SK-N-SH (cell line): Measurements from ENCODE around the gene CALCOCO1. TPM values are rescaled to one million over a fixed set of nuclear protein-coding genes. Genes with fewer than 3 reads are reported as not detected.

Experiments used
- CTCF ChIA-PET: fragments of 300-600, 350-600 bp; formaldehyde crosslinking; extraction: SDS; loops from one replicate; lab custom pipeline; 2021; lab: Yijun Ruan, JAX
- POLR2A ChIA-PET: fragments of 350-600 bp; sonication (Branson Sonifier 250); formaldehyde crosslinking; extraction: SDS; loops from one replicate; lab custom pipeline; 2020; ENCODE audit warnings: antibody characterized with exemption, inconsistent platforms; lab: Yijun Ruan, JAX
- DNase-seq: peaks from one replicate; pipeline ENCODE4 v3.0.0; 2012
- H2AFZ ChIP-seq: fragments of 200-600 bp; sonication (generic); 2 replicates; pipeline ENCODE4 v1.8.1; 2016; ENCODE audit warnings: antibody characterized with exemption, mild to moderate bottlenecking, low read depth
- H3F3A ChIP-seq: fragments of 200-600 bp; sonication (generic); replicated peaks from 2 replicates; pipeline ENCODE3; 2016; ENCODE audit warnings: antibody characterized with exemption, mild to moderate bottlenecking; ENCODE audit not compliant: insufficient read depth
- H3K27ac ChIP-seq, 2 experiments: fragments of 200-500 bp in 1 of 2; fragments of 200-600 bp in 1 of 2; sonication (Bioruptor generic) in 1 of 2; sonication (generic), shearing (Covaris generic) in 1 of 2; 2 replicates each; pipeline versions ENCODE4 v1.5.1 to v1.6.1; 2014 to 2016; ENCODE audit warnings: low read depth in 2 of 2, inconsistent platforms in 1 of 2, low read length in 1 of 2, mild to moderate bottlenecking in 1 of 2, mixed read lengths in 1 of 2
- H3K27me3 ChIP-seq: fragments of 200-600 bp; sonication (generic), shearing (Covaris generic); 2 replicates; pipeline ENCODE4 v1.6.1; 2016; ENCODE audit warnings: mixed run types; ENCODE audit not compliant: insufficient read depth
- H3K36me3 ChIP-seq, 2 experiments: fragments of 200-500 bp in 1 of 2; fragments of 200-600 bp in 1 of 2; sonication (Bioruptor generic) in 1 of 2; sonication (generic) in 1 of 2; replicated peaks in 1 of 2; 2 replicates each; pipeline versions ENCODE3 to v1.5.1; 2014 to 2016; ENCODE audit warnings: low read length in 1 of 2, mild to moderate bottlenecking in 1 of 2; ENCODE audit not compliant: insufficient read depth in 2 of 2, control insufficient read depth in 1 of 2
- H3K4me1 ChIP-seq, 2 experiments: fragments of 200-500 bp in 1 of 2; fragments of 200-600 bp in 1 of 2; sonication (Bioruptor generic) in 1 of 2; sonication (generic), shearing (Covaris generic) in 1 of 2; 2 replicates each; pipeline versions ENCODE4 v1.5.1 to v1.6.1; 2014 to 2016; ENCODE audit warnings: low read depth in 1 of 2, low read length in 1 of 2, mixed run types in 1 of 2; ENCODE audit not compliant: insufficient read depth in 2 of 2, control insufficient read depth in 1 of 2
- H3K4me2 ChIP-seq: fragments of 200-600 bp; sonication (generic), shearing (Covaris generic); 2 replicates; pipeline ENCODE4 v1.6.1; 2017; ENCODE audit warnings: mixed run types
- H3K4me3 ChIP-seq, 2 experiments: fragments of 200-500 bp in 1 of 2; fragments of 200-600 bp in 1 of 2; sonication (Bioruptor generic) in 1 of 2; sonication (generic), shearing (Covaris generic) in 1 of 2; 2 replicates each; pipeline versions ENCODE4 v1.5.1 to v1.8.1; 2014 to 2016; ENCODE audit warnings: low read depth in 2 of 2, inconsistent platforms in 1 of 2, low read length in 1 of 2, mild to moderate bottlenecking in 1 of 2, mixed read lengths in 1 of 2, moderate library complexity in 1 of 2
- H3K79me2 ChIP-seq: fragments of 200-600 bp; sonication (generic); 2 replicates; pipeline ENCODE4 v1.8.1; 2017; ENCODE audit warnings: mild to moderate bottlenecking; ENCODE audit not compliant: insufficient read depth
- H3K9ac ChIP-seq: fragments of 200-600 bp; sonication (generic); 2 replicates; pipeline ENCODE4 v1.6.1; 2017; ENCODE audit warnings: mixed run types
- H3K9me2 ChIP-seq: fragments of 200-600 bp; sonication (generic); 2 replicates; pipeline ENCODE4 v1.6.1; 2017; ENCODE audit warnings: mixed run types
- H3K9me3 ChIP-seq: fragments of 200-600 bp; sonication (generic); 2 replicates; pipeline ENCODE4 v1.6.1; 2017; ENCODE audit warnings: mixed run types, mild to moderate bottlenecking, moderate library complexity
- H4K20me1 ChIP-seq: fragments of 200-600 bp; sonication (generic); 2 replicates; pipeline ENCODE4 v1.6.1; 2017; ENCODE audit warnings: mild to moderate bottlenecking, mixed run types; ENCODE audit not compliant: insufficient read depth
- CTCF ChIP-seq: fragments of 200-600 bp; sonication (generic); IDR thresholded peaks from 2 replicates; pipeline ENCODE4 v1.6.1; 2017; ENCODE audit warnings: antibody characterized with exemption, mild to moderate bottlenecking, moderate library complexity
- ELF1 ChIP-seq: IDR thresholded peaks from 2 replicates; pipeline ENCODE4 v1.4.0; 2012
- EZH2phosphoT487 ChIP-seq: fragments of 200-600 bp; sonication (generic); IDR thresholded peaks from 2 replicates; pipeline ENCODE4 v1.6.1; 2017; ENCODE audit warnings: low read depth, mixed run types, mild to moderate bottlenecking, antibody characterized with exemption, moderate library complexity, borderline replicate concordance
- FOSL2 ChIP-seq: IDR thresholded peaks from 2 replicates; pipeline ENCODE4 v1.4.0; 2012; ENCODE audit warnings: low read depth, mild to moderate bottlenecking, moderate library complexity, borderline replicate concordance
- FOXJ3 ChIP-seq: sonication (generic); formaldehyde crosslinking; IDR thresholded peaks from 2 replicates; pipeline ENCODE4 v1.5.1; 2020; ENCODE audit warnings: mild to moderate bottlenecking, missing genetic modification reagents
- FOXM1 ChIP-seq: IDR thresholded peaks from 2 replicates; pipeline ENCODE4 v1.4.0; 2012; ENCODE audit warnings: low read depth, mild to moderate bottlenecking
- GABPA ChIP-seq: IDR thresholded peaks from 2 replicates; pipeline ENCODE4 v1.4.0; 2012; ENCODE audit warnings: low read depth, mild to moderate bottlenecking
- IRF3 ChIP-seq: fragments of 150-350 bp; IDR thresholded peaks from 2 replicates; pipeline ENCODE4 v1.6.1; 2016; ENCODE audit warnings: mild to moderate bottlenecking, low read depth, low read length
- MXI1 ChIP-seq: IDR thresholded peaks from 2 replicates; pipeline ENCODE4 v1.6.1; 2012; ENCODE audit warnings: mild to moderate bottlenecking, low read depth, low read length, improper control_type of control experiment
- NFIC ChIP-seq: IDR thresholded peaks from 2 replicates; pipeline ENCODE4 v1.4.0; 2012; ENCODE audit warnings: borderline replicate concordance
- PBX3 ChIP-seq: IDR thresholded peaks from 2 replicates; pipeline ENCODE4; 2012
- POLR2AphosphoS5 ChIP-seq: IDR thresholded peaks from 2 replicates; pipeline ENCODE4 v1.6.1; 2012; ENCODE audit warnings: low read depth, low read length
- REST ChIP-seq: IDR thresholded peaks from 2 replicates; pipeline ENCODE4 v1.6.1; 2012; ENCODE audit warnings: mild to moderate bottlenecking, low read depth, low read length, moderate library complexity
- RFX5 ChIP-seq: IDR thresholded peaks from 2 replicates; pipeline ENCODE4 v1.6.1; 2012; ENCODE audit warnings: mild to moderate bottlenecking, improper control_type of control experiment, low read length
- SIN3A ChIP-seq: IDR thresholded peaks from 2 replicates; pipeline ENCODE4 v1.6.1; 2012; ENCODE audit warnings: low read depth, mild to moderate bottlenecking, low read length, moderate library complexity, borderline replicate concordance
- USF2 ChIP-seq: fragments of 150-350 bp; IDR thresholded peaks from 2 replicates; pipeline ENCODE4 v1.6.1; 2017; ENCODE audit warnings: antibody characterized with exemption, low read length, low read depth, borderline replicate concordance
- YY1 ChIP-seq: IDR thresholded peaks from 2 replicates; pipeline ENCODE4 v1.4.0; 2012; ENCODE audit warnings: low read depth, mild to moderate bottlenecking
- WGBS: methylation state at CpG from one replicate; pipeline ENCODE4 v1.1.6; 2017; ENCODE audit warnings: low lambda C conversion rate; 5-methylcytosine and 5-hydroxymethylcytosine counted together
- polyA plus RNA-seq, 3 experiments: library from polyadenylated mRNA; depleted of rRNA; stranded (reverse); fragments of >200 nt; gene quantifications; 2 replicates each; pipeline ENCODE4 v1.2.3, GENCODE V29; 2012
- TF ChIP-seq, protein P1 (sequence below): IDR thresholded peaks from 2 replicates; pipeline ENCODE4 v1.4.0; 2012; ENCODE audit warnings: low read depth, borderline replicate concordance

CALCOCO1 gene
- polyA plus RNA-seq, 1 of the 3 experiments (the other 2 are of a cell fraction), result 72.1 TPM

- Histone ChIP-seq H3K9me3 (no peaks in the 10 kb centered on the region), H3K4me3 (no peak overlapping the region), H3K27ac (no peak overlapping the region), H3K27me3 (peaks cover 36% of the 10 kb centered on the region), H3K9me2 (no peaks in the 10 kb centered on the region), H3F3A (no peaks in the 10 kb centered on the region), H3K9ac (no peak overlapping the region), H2AFZ (no peak overlapping the region), H3K4me2 (no peak overlapping the region), H3K36me3 (peaks cover 0 to 7% of the 10 kb centered on the region in 2 experiments), H3K4me1 (no peaks in the 10 kb centered on the region), H4K20me1 (no peaks in the 10 kb centered on the region), H3K79me2 (no peaks in the 10 kb centered on the region)
- ChIA-PET CTCF (interaction anchor here (1.4 to 28.9 kb wide), 4 partner anchors 8 to 34 kb away, joined by 5 to 760 read pairs (median 7); partner anchors contain the start of gene ATP5MC2), POLR2A (interaction anchor here (0.9 kb wide), 1 partner anchor 34 kb away, joined by 3 read pairs; no protein-coding TSS in a partner anchor)
- TF ChIP-seq GABPA (no peak), YY1 (no peak), REST (no peak), IRF3 (no peak), SIN3A (no peak), RFX5 (no peak), FOXJ3 (CRISPR knock-in tag) (no peak), MXI1 (no peak), ELF1 (no peak), EZH2phosphoT487 (no peak), NFIC (no peak), FOXM1 (no peak), PBX3 (no peak), POLR2AphosphoS5 (no peak), CTCF (no peak), USF2 (no peak), FOSL2 (no peak)
- TF ChIP-seq, protein P1, sequence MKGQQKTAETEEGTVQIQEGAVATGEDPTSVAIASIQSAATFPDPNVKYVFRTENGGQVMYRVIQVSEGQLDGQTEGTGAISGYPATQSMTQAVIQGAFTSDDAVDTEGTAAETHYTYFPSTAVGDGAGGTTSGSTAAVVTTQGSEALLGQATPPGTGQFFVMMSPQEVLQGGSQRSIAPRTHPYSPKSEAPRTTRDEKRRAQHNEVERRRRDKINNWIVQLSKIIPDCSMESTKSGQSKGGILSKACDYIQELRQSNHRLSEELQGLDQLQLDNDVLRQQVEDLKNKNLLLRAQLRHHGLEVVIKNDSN, result no peak
- 72% methylated on average over 6 of the region's 6 CpGs for WGBS
- no peak for DNase-seq
These were observed 17.2 kb downstream of the CALCOCO1 start for GRCh38 chr12:53710091-53710490.
